GM10847 (cell line): ENCODE data around the gene PDSS1.
A peak's percentile ranks its signal among the peaks of the same experiment; 100 is the strongest.

Experiments
- POLR2A ChIP-seq: IDR thresholded peaks from 2 replicates; pipeline ENCODE4 v1.6.1; 2011; ENCODE audit not compliant: insufficient read length; ENCODE audit errors: extremely low read depth

The PDSS1 gene, protein sequence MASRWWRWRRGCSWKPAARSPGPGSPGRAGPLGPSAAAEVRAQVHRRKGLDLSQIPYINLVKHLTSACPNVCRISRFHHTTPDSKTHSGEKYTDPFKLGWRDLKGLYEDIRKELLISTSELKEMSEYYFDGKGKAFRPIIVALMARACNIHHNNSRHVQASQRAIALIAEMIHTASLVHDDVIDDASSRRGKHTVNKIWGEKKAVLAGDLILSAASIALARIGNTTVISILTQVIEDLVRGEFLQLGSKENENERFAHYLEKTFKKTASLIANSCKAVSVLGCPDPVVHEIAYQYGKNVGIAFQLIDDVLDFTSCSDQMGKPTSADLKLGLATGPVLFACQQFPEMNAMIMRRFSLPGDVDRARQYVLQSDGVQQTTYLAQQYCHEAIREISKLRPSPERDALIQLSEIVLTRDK

DNA sequence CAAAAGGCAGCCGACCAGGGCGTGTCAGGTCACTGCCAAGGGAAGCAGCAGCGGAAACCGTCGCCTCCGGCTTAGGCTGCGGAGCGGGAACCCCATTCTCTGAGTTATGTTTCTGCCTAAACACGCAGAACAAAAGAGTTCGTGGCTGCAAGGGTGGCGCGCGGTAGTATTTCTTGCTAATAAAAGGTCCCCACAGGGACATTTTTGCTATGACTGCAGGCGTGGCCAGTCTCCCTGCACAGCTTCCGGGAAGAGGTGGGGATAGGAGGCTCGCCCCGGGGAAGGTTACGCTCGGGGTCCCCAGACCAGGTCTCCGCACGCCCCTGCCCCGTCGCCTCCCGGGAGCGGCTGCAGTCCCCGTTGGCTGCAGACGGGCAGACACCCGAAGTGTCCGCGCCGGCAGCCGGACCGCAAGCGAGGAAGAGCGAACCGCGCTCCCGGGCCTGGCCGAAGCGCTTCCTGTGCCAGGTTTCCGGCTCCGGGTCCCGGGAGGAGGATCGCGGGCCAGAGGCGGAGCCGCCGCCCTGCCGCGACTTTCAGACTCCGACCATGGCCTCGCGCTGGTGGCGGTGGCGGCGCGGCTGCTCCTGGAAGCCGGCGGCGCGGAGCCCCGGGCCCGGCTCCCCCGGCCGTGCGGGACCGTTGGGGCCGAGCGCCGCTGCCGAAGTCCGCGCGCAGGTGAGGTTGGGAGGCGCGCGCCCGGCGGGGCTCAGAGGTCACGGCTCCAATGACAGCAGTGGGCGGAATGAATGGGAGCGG, at the start of gene PDSS1:
TSS of gene PDSS1 (plus strand) at position 539 of the 759 bp plus-strand sequence. CDS start at position 550, 11 bp downstream.
- TF ChIP-seq POLR2A: peak; percentile 67

DNA sequence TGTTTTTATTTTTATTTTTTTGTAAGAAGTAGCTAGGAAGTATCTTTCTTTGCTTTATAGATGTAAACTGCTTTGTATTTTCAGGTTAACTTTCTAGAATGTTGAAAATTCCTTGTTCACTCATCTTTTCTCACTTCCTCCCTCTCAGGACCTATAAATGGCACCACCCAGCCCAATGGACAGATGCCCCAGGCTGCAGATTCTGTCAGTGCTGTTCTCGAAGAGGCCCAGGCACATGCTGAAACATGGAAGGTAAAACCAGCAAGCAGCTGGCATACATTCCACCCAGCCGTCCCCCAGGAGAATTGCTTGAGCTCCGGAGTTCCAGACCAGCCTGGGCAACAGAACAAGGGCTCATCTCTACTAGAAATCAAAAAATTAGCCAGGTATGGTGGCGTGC, 47.1 kb upstream of the PDSS1 start:
- no peak for TF ChIP-seq POLR2A

DNA sequence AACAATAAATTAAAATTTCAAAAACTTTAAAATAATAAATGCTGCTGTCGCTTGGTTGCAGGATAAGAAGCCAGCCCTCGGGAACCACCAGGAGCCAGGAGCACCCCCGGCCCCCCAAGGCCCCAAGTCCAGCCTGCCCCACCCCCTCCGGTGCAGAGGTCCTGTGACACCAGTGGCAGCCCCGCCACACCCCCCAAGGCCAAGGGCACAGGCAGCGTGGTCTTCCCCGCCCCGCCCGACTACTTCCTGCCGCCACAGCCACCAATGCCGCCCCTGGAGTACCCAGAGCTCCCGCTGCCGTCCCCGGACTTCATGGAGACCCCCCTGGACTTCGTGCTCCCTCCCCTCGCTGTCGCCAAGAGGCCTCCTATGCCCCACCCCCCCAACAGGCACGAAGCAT, 44.5 kb upstream of the PDSS1 start:
- TF ChIP-seq POLR2A: no peak

- no peak for TF ChIP-seq POLR2A
These were observed 41.8 kb upstream of the PDSS1 start for GRCh38 chr10:26655746-26656145.

DNA sequence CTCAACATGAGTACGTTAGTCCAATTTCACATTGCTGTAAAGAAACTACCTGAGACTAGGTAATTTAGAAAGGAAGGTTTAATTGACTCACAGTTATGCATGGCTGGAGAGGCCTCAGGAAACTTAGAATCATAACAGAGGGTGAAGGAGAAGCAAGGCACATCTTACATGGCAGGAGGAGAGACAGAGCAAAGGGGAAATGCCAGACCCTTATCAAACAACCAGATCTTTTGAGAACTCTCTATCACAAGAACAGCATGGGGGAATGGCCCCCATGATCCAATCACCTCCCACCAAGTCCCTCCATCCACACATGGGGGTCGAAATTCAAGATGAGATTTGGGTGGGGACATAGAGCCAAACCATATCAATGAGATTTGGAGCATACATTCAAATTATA, 34.6 kb upstream of the PDSS1 start:
- no peak for TF ChIP-seq POLR2A

- no peak for TF ChIP-seq POLR2A
These were observed 32.1 kb upstream of the PDSS1 start for GRCh38 chr10:26665080-26666048.

DNA sequence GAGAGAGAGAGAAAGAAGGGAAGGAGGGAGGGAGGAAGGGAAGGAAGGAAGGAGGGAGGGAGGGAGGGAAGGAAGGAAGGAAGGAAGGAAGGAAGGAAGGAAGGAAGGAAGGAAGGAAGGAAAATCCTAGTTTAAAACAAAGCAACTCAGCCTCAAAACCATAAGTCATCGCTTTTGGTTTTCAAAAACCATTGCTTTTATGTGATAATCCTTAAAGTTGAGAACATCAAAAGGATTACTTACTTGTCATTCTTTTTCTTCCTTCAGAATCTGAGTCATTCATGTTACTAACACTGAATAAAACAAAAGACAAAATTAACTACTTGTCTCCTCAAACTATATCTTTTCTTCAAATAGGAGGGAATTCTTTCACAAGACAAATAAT, 21.6 kb upstream of the PDSS1 start:
- TF ChIP-seq POLR2A: no peak

GRCh38 chr10:26679588-26679987, 17.9 kb upstream of the PDSS1 start:
- no peak for TF ChIP-seq POLR2A

DNA sequence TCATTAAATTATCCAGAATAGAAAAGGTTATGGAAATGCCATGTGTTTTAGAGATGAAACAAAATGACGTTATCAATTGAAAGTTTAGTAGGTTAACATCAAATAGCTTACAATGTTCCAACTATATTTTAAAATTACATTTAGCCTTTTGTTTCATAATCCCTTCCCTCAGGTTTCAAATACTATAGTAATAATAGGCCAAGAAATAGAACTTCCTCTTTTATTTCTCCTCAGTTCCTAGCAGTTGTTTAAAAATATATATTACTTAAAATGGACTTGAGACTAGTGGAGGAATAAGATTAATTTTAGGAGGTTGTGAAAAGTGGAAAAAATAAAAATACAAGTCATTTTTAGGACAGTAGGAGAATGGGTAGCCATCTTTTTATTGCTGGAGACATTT, 16.4 kb upstream of the PDSS1 start:
- no peak for TF ChIP-seq POLR2A

- TF ChIP-seq POLR2A: no peak
These were observed 14.6 kb upstream of the PDSS1 start for GRCh38 chr10:26682931-26683330.

GRCh38 chr10:26685441-26685840, 12.1 kb upstream of the PDSS1 start:
- no peak for TF ChIP-seq POLR2A

GRCh38 chr10:26689399-26689798, 8.1 kb upstream of the PDSS1 start:
- TF ChIP-seq POLR2A: no peak

GRCh38 chr10:26690731-26691475, 6.6 kb upstream of the PDSS1 start:
- no peak for TF ChIP-seq POLR2A

GRCh38 chr10:26696786-26697162, 727 bp upstream of the PDSS1 start:
- TF ChIP-seq POLR2A: no peak

DNA sequence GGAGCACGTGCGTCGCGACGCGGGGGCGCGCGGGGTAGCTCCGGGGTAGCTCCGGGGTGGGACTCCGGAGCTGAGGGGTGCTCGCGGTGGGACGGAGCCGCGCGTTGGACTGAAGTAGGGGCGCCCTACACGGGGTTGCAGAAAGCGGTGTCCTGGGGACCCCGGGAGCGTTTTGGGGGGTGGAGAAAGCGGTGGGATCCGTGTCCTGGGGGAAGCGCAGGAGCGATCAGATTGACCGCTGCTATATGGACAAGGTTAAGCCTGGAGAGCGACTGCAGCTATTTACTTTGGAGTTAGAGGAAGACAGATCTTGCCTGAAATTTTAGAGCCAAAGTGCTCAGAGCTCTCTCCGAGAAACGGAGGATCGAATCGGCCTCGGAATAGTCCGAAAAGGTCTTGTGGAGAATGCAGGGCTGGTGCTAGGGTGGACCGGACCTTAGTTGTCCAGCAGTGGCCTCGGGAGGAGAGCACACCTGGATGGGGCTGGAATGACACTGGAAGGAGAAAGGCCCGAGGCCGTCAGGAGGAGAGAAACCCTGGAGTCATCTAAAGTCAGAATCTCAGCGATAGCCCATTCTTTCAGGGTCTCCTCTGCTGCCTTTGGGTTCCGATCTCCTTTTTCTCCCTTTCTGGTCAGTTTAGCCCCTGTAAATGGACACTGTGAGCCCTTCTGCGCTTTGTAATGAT, 564 bp downstream of the PDSS1 start:
- TF ChIP-seq POLR2A: no peak

DNA sequence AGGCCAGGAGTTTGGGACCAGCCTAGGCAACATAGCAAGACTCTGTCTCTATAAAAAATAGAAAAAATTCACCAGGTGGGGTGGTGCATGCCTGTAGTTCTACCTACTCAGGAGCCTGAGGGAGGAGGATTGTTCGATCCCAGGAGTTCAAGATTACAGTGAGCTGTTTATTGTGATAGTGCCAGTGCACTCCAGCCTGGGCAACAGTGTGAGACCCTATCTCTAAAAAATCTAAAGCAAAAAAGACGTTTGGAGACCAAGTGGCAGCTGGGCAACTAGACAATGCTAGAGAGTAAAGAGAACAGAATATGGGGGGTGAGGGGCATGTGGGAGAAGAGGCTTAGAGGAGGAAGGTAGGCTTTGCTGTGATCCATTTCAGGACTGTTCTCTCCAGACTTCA, 1.4 kb downstream of the PDSS1 start:
- no peak for TF ChIP-seq POLR2A
